ENCODE measurements around the gene UNC45B.

DNA sequence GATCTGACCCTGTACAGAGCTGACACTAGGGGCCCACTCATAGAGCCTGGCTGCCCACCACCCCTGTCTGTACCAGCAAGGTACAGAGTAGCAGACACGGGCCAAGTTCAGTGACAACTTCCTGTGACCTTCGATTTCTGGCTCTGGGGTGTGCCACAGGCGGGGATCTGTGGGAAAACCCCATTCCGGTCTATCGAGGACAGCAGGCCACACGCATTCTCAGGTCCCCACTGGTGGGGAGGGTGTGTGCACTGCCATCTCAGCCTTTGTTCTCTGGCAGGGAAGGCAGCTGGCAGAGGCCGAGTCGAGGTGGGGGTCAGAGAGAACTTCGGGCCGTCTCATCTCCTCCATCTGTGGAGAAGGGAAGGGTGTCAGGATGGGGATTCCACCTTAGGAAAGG, 15.5 kb upstream of the UNC45B start:
- TF ChIP-seq, protein P1, sequence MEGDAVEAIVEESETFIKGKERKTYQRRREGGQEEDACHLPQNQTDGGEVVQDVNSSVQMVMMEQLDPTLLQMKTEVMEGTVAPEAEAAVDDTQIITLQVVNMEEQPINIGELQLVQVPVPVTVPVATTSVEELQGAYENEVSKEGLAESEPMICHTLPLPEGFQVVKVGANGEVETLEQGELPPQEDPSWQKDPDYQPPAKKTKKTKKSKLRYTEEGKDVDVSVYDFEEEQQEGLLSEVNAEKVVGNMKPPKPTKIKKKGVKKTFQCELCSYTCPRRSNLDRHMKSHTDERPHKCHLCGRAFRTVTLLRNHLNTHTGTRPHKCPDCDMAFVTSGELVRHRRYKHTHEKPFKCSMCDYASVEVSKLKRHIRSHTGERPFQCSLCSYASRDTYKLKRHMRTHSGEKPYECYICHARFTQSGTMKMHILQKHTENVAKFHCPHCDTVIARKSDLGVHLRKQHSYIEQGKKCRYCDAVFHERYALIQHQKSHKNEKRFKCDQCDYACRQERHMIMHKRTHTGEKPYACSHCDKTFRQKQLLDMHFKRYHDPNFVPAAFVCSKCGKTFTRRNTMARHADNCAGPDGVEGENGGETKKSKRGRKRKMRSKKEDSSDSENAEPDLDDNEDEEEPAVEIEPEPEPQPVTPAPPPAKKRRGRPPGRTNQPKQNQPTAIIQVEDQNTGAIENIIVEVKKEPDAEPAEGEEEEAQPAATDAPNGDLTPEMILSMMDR (IDR thresholded peaks at IDR 0.05): no peak
- no peak for TF ChIP-seq POLR2AphosphoS5 (IDR thresholded peaks at IDR 0.05)
